ENCODE measurements around the gene GRIA4. TPM values are rescaled to one million over a fixed set of nuclear protein-coding genes. Genes with fewer than 3 reads are reported as not detected.

The GRIA4 gene
- total RNA-seq, 5 donors from 2014 or later (not counting 1 experiment from before 2014, with no cell fraction given): 0.09 TPM; not detected in 4

GRCh38 chr11:105622016-105622415 lies 12.1 kb downstream of the GRIA4 start:
- Mint-ChIP-seq H3K27ac (no peak overlapping the region), H3K4me1 (no peaks in the 10 kb centered on the region), H3K4me3 (no peak overlapping the region), H3K36me3 (no peaks in the 10 kb centered on the region), H3K9me3 (no peaks in the 10 kb centered on the region), H3K27me3 (peaks cover 0 to 2% of the 10 kb centered on the region in 2 donors)
- CTCF ChIA-PET: interaction anchor here in 1 of 2 donors (0.6 kb wide), 1 partner anchor 36 kb away, joined by 3 read pairs; no protein-coding TSS in a partner anchor
- H3K4me3 ChIP-seq (ENCODE audit: control insufficient read depth in 1 of 2, extremely low read depth in 1 of 2, low read length in 1 of 2): no peak overlapping the region
- H3K9me3 ChIP-seq: no peaks in the 10 kb centered on the region
- WGBS (ENCODE audit: insufficient coverage): no CpG with 5 or more reads among the region's 2 CpGs
- H3K27ac ChIP-seq (ENCODE audit: low read length): no peak overlapping the region
- H3K4me1 ChIP-seq (ENCODE audit: control insufficient read depth in 1 of 2, extremely low read depth in 1 of 2, insufficient read depth in 2 of 2, low read length in 2 of 2): no peaks in the 10 kb centered on the region
- no peaks in the 10 kb centered on the region for H3K36me3 ChIP-seq (ENCODE audit: control insufficient read depth in 2 of 2, extremely low read depth in 1 of 2, insufficient read depth in 1 of 2, low read length in 1 of 2)
- ATAC-seq (replicated peaks in 1 of 4) (no peak), DNase-seq (no peak)
- POLR2A ChIA-PET: no interaction called here
- H3K27me3 ChIP-seq (replicated peaks in 1 of 2; ENCODE audit: control insufficient read depth in 2 of 2, extremely low read depth in 1 of 2, insufficient read depth in 2 of 2, low read length in 1 of 2): no peaks in the 10 kb centered on the region

DNA sequence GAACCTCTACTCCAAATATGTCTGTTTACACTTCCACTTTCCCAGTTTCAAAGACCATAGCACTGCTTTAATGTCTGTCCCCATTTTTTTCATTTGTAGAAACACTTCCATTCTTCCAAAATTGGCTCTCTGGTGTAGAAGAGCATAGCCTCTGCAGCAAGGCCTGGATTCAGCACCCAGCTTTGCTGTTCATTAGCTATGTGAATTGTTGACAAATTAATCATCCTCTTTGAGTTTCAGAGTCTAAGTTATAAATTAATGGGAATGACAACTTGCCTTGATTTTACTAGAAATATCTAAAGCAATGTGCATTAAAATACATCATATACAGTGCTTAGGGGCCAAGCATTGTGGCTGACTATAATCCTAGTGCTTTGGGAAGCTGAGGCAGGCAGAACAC lies 22.4 kb downstream of the GRIA4 start:
- no peak overlapping the region for H3K4me3 ChIP-seq (ENCODE audit: control insufficient read depth in 1 of 2, extremely low read depth in 1 of 2, low read length in 1 of 2)
- no peak overlapping the region for H3K4me3 Mint-ChIP-seq
- no peaks in the 10 kb centered on the region for H3K36me3 ChIP-seq (ENCODE audit: control insufficient read depth in 2 of 2, extremely low read depth in 1 of 2, insufficient read depth in 1 of 2, low read length in 1 of 2)
- H3K27ac Mint-ChIP-seq: no peak overlapping the region
- H3K27me3 ChIP-seq (replicated peaks in 1 of 2; ENCODE audit: control insufficient read depth in 2 of 2, extremely low read depth in 1 of 2, insufficient read depth in 2 of 2, low read length in 1 of 2): no peaks in the 10 kb centered on the region
- no peak overlapping the region for H3K27ac ChIP-seq (ENCODE audit: low read length)
- H3K9me3 Mint-ChIP-seq: no peaks in the 10 kb centered on the region
- CTCF ChIA-PET: no interaction called here
- no peak for ATAC-seq (replicated peaks in 1 of 4)
- H3K4me1 Mint-ChIP-seq: no peaks in the 10 kb centered on the region
- no peak for DNase-seq
- H3K36me3 Mint-ChIP-seq: no peaks in the 10 kb centered on the region
- POLR2A ChIA-PET: no interaction called here
- no peaks in the 10 kb centered on the region for H3K4me1 ChIP-seq (ENCODE audit: control insufficient read depth in 1 of 2, extremely low read depth in 1 of 2, insufficient read depth in 2 of 2, low read length in 2 of 2)
- no peaks in the 10 kb centered on the region for H3K9me3 ChIP-seq
- peaks cover 0 to 2% of the 10 kb centered on the region in 2 donors for H3K27me3 Mint-ChIP-seq

- CTCF ChIA-PET: no interaction called here
- Histone ChIP-seq H3K4me3 (ENCODE audit: control insufficient read depth in 1 of 2, extremely low read depth in 1 of 2, low read length in 1 of 2) (no peak overlapping the region), H3K36me3 (ENCODE audit: control insufficient read depth in 2 of 2, extremely low read depth in 1 of 2, insufficient read depth in 1 of 2, low read length in 1 of 2) (no peaks in the 10 kb centered on the region), H3K27ac (ENCODE audit: low read length) (no peak overlapping the region), H3K9me3 (no peaks in the 10 kb centered on the region), H3K27me3 (replicated peaks in 1 of 2; ENCODE audit: control insufficient read depth in 2 of 2, extremely low read depth in 1 of 2, insufficient read depth in 2 of 2, low read length in 1 of 2) (no peaks in the 10 kb centered on the region), H3K4me1 (ENCODE audit: control insufficient read depth in 1 of 2, extremely low read depth in 1 of 2, insufficient read depth in 2 of 2, low read length in 2 of 2) (no peaks in the 10 kb centered on the region)
- no peak for DNase-seq
- Mint-ChIP-seq H3K27ac (no peak overlapping the region), H3K9me3 (no peaks in the 10 kb centered on the region), H3K36me3 (no peaks in the 10 kb centered on the region), H3K27me3 (peaks cover 0 to 2% of the 10 kb centered on the region in 2 donors), H3K4me3 (no peak overlapping the region), H3K4me1 (no peaks in the 10 kb centered on the region)
- POLR2A ChIA-PET: no interaction called here
- no peak for ATAC-seq (replicated peaks in 1 of 4)
- 93% methylated on average over 3 of the region's 4 CpGs for WGBS (ENCODE audit: insufficient coverage)
Measured at GRCh38 chr11:105635466-105635865, 25.6 kb downstream of the GRIA4 start.

GRCh38 chr11:105636496-105636895 lies 26.6 kb downstream of the GRIA4 start:
- POLR2A ChIA-PET: no interaction called here
- H3K27ac Mint-ChIP-seq: no peak overlapping the region
- WGBS (ENCODE audit: insufficient coverage): no CpG with 5 or more reads among the region's 2 CpGs

GRCh38 chr11:105639527-105639926 lies 29.7 kb downstream of the GRIA4 start:
- no peaks in the 10 kb centered on the region for H3K36me3 ChIP-seq (ENCODE audit: control insufficient read depth in 2 of 2, extremely low read depth in 1 of 2, insufficient read depth in 1 of 2, low read length in 1 of 2)
- H3K4me3 Mint-ChIP-seq: no peak overlapping the region
- no peaks in the 10 kb centered on the region for H3K36me3 Mint-ChIP-seq
- H3K27ac ChIP-seq (ENCODE audit: low read length): no peak overlapping the region
- no peaks in the 10 kb centered on the region for H3K4me1 Mint-ChIP-seq
- no peaks in the 10 kb centered on the region for H3K9me3 ChIP-seq
- WGBS (ENCODE audit: insufficient coverage): no CpG with 5 or more reads among the region's 1 CpG
- ChIA-PET CTCF (no interaction called here), POLR2A (no interaction called here)
- ATAC-seq (replicated peaks in 1 of 4) (no peak), DNase-seq (no peak)
- H3K27me3 Mint-ChIP-seq: no peaks in the 10 kb centered on the region
- H3K4me1 ChIP-seq (ENCODE audit: control insufficient read depth in 1 of 2, extremely low read depth in 1 of 2, insufficient read depth in 2 of 2, low read length in 2 of 2): no peaks in the 10 kb centered on the region
- no peaks in the 10 kb centered on the region for H3K9me3 Mint-ChIP-seq
- H3K4me3 ChIP-seq (ENCODE audit: control insufficient read depth in 1 of 2, extremely low read depth in 1 of 2, low read length in 1 of 2): no peak overlapping the region
- no peaks in the 10 kb centered on the region for H3K27me3 ChIP-seq (replicated peaks in 1 of 2; ENCODE audit: control insufficient read depth in 2 of 2, extremely low read depth in 1 of 2, insufficient read depth in 2 of 2, low read length in 1 of 2)
- no peak overlapping the region for H3K27ac Mint-ChIP-seq

More at GRCh38 chr11:105636496-105636895, 26.6 kb downstream of the GRIA4 start:
- H3K4me3 Mint-ChIP-seq: no peak overlapping the region
- H3K4me3 ChIP-seq (ENCODE audit: control insufficient read depth in 1 of 2, extremely low read depth in 1 of 2, low read length in 1 of 2): no peak overlapping the region
- no peaks in the 10 kb centered on the region for H3K27me3 Mint-ChIP-seq
- no peak for ATAC-seq (replicated peaks in 1 of 4)
- H3K27ac ChIP-seq (ENCODE audit: low read length): no peak overlapping the region
- H3K36me3 ChIP-seq (ENCODE audit: control insufficient read depth in 2 of 2, extremely low read depth in 1 of 2, insufficient read depth in 1 of 2, low read length in 1 of 2): no peaks in the 10 kb centered on the region
- H3K4me1 ChIP-seq (ENCODE audit: control insufficient read depth in 1 of 2, extremely low read depth in 1 of 2, insufficient read depth in 2 of 2, low read length in 2 of 2): no peaks in the 10 kb centered on the region
- no peaks in the 10 kb centered on the region for H3K9me3 Mint-ChIP-seq
- H3K9me3 ChIP-seq: no peaks in the 10 kb centered on the region
- CTCF ChIA-PET: no interaction called here
- no peaks in the 10 kb centered on the region for H3K36me3 Mint-ChIP-seq
- no peaks in the 10 kb centered on the region for H3K4me1 Mint-ChIP-seq
- DNase-seq: no peak
- no peaks in the 10 kb centered on the region for H3K27me3 ChIP-seq (replicated peaks in 1 of 2; ENCODE audit: control insufficient read depth in 2 of 2, extremely low read depth in 1 of 2, insufficient read depth in 2 of 2, low read length in 1 of 2)

- H3K36me3 Mint-ChIP-seq: no peaks in the 10 kb centered on the region
- Histone ChIP-seq H3K27me3 (replicated peaks in 1 of 2; ENCODE audit: control insufficient read depth in 2 of 2, extremely low read depth in 1 of 2, insufficient read depth in 2 of 2, low read length in 1 of 2) (no peaks in the 10 kb centered on the region), H3K9me3 (no peaks in the 10 kb centered on the region), H3K4me1 (ENCODE audit: control insufficient read depth in 1 of 2, extremely low read depth in 1 of 2, insufficient read depth in 2 of 2, low read length in 2 of 2) (no peaks in the 10 kb centered on the region), H3K36me3 (ENCODE audit: control insufficient read depth in 2 of 2, extremely low read depth in 1 of 2, insufficient read depth in 1 of 2, low read length in 1 of 2) (no peaks in the 10 kb centered on the region), H3K27ac (ENCODE audit: low read length) (no peak overlapping the region), H3K4me3 (ENCODE audit: control insufficient read depth in 1 of 2, extremely low read depth in 1 of 2, low read length in 1 of 2) (no peak overlapping the region)
- no peak overlapping the region for H3K4me3 Mint-ChIP-seq
- DNase-seq (no peak), ATAC-seq (replicated peaks in 1 of 4) (no peak)
- no peaks in the 10 kb centered on the region for H3K4me1 Mint-ChIP-seq
- H3K9me3 Mint-ChIP-seq: peaks cover 0 to 2% (median 1%) of the 10 kb centered on the region in 3 donors
- ChIA-PET CTCF (no interaction called here), POLR2A (no interaction called here)
- no peaks in the 10 kb centered on the region for H3K27me3 Mint-ChIP-seq
- H3K27ac Mint-ChIP-seq: no peak overlapping the region
Measured at GRCh38 chr11:105641433-105641832, 31.6 kb downstream of the GRIA4 start.

DNA sequence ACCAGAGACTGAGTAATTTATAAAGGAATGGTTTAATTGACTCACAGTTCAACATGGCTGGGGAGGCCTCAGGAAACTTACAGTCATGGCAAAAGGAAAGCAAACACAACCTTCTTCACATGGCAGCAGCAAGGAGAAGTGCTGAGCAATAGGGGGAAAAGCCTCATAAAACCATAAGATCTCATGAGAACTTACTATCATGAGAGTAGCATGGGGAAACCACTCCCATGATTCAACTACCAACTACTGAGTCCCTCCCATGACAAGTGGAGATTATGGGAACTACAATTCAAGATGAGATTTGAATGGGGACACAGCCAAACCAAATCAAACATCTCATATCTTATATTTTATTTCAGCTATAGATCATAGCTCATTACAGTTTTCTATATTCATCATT lies 33.0 kb downstream of the GRIA4 start:
- Mint-ChIP-seq H3K27ac (no peak overlapping the region), H3K36me3 (no peaks in the 10 kb centered on the region), H3K4me1 (no peaks in the 10 kb centered on the region), H3K4me3 (no peak overlapping the region), H3K9me3 (peaks cover 0 to 14% (median 12%) of the 10 kb centered on the region in 3 donors), H3K27me3 (no peaks in the 10 kb centered on the region)
- Histone ChIP-seq H3K36me3 (ENCODE audit: control insufficient read depth in 2 of 2, extremely low read depth in 1 of 2, insufficient read depth in 1 of 2, low read length in 1 of 2) (no peaks in the 10 kb centered on the region), H3K27ac (ENCODE audit: low read length) (no peak overlapping the region), H3K27me3 (replicated peaks in 1 of 2; ENCODE audit: control insufficient read depth in 2 of 2, extremely low read depth in 1 of 2, insufficient read depth in 2 of 2, low read length in 1 of 2) (no peaks in the 10 kb centered on the region), H3K4me3 (ENCODE audit: control insufficient read depth in 1 of 2, extremely low read depth in 1 of 2, low read length in 1 of 2) (no peak overlapping the region), H3K4me1 (ENCODE audit: control insufficient read depth in 1 of 2, extremely low read depth in 1 of 2, insufficient read depth in 2 of 2, low read length in 2 of 2) (no peaks in the 10 kb centered on the region), H3K9me3 (no peaks in the 10 kb centered on the region)
- POLR2A ChIA-PET: no interaction called here
- ATAC-seq (replicated peaks in 1 of 4) (no peak), DNase-seq (no peak)
- CTCF ChIA-PET: no interaction called here
